Measurements from ENCODE around the gene SV2C. TPM values are rescaled to one million over a fixed set of nuclear protein-coding genes. Genes with fewer than 3 reads are reported as not detected.

Gene SV2C
- total and polyA plus RNA-seq, 10 of the 15 experiments (the other 5 are each of a cell fraction or from before 2014, with no cell fraction given): under 0.01 to 1.1 (median 0.63) TPM

DNA sequence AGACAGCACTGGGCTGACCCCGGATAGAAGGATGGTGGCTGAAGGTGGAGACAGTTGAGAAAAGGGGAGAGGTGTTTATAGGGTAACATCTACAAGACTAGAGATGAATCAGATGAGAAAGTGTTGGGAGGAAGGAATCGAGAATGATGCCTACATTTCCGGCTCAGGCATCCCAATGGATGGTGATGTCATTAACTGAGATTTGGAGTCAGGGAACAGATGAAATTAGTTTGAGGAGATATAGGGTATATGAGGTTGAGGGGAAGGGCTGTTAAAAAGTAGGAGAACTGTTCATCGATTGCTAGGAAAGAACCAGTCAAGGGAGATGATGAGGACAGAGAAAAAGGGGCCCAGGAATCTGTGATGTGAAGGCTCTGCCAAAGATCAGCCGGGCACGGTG lies 295.2 kb downstream of the SV2C start (continued):
- no peak for TF ChIP-seq POLR2AphosphoS2 (IDR thresholded peaks at IDR 0.05; ENCODE audit: low read depth, low read length)
- no peak for TF ChIP-seq MTA3 (IDR thresholded peaks at IDR 0.05; ENCODE audit: borderline replicate concordance, low read length)
- no peak for TF ChIP-seq NBN (IDR thresholded peaks at IDR 0.05)
- TF ChIP-seq, protein P1, sequence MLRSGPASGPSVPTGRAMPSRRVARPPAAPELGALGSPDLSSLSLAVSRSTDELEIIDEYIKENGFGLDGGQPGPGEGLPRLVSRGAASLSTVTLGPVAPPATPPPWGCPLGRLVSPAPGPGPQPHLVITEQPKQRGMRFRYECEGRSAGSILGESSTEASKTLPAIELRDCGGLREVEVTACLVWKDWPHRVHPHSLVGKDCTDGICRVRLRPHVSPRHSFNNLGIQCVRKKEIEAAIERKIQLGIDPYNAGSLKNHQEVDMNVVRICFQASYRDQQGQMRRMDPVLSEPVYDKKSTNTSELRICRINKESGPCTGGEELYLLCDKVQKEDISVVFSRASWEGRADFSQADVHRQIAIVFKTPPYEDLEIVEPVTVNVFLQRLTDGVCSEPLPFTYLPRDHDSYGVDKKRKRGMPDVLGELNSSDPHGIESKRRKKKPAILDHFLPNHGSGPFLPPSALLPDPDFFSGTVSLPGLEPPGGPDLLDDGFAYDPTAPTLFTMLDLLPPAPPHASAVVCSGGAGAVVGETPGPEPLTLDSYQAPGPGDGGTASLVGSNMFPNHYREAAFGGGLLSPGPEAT (IDR thresholded peaks at IDR 0.05; ENCODE audit: low read depth): no peak
- TF ChIP-seq ATF7 (IDR thresholded peaks at IDR 0.05; ENCODE audit: low read depth): no peak

GRCh38 chr5:76379316-76379715 lies 296.1 kb downstream of the SV2C start:
- intact Hi-C loops (cut with micrococcal nuclease; ENCODE audit: unreplicated experiment) (no loop called here), in situ Hi-C loops (cut with MboI) (no loop called here)
- BruUV-seq (replicated peaks): no TSS peak
- ChIA-PET CTCF (interaction anchor here (0.7 to 0.8 kb wide), 2 partner anchors 25 to 208 kb away, joined by 3 read pairs; no protein-coding TSS in a partner anchor), RAD21 (ENCODE audit: unreplicated experiment) (interaction anchor here (0.7 to 1.4 kb wide), 2 partner anchors 28 to 204 kb away, joined by 3 to 5 read pairs; no protein-coding TSS in a partner anchor), POLR2A (interaction anchor here (0.6 to 1.0 kb wide), 3 partner anchors 10 to 212 kb away, joined by 3 to 4 read pairs (median 3); no protein-coding TSS in a partner anchor), SMC1A (ENCODE audit: uncharacterized antibody, unreplicated experiment) (interaction anchor here (0.7 to 1.5 kb wide), 3 partner anchors 9 to 773 kb away, joined by 3 to 6 read pairs (median 5); no protein-coding TSS in a partner anchor)
- H3K4me2 ChIP-seq (ENCODE audit: control insufficient read depth, insufficient read depth): 0 out of 2 replicates have a peak overlapping the region, but pooled peaks have one; percentile 17
- H3K27me3 ChIP-seq (replicated peaks in 1 of 2; ENCODE audit: control insufficient read depth in 2 of 2, insufficient read depth in 2 of 2, low read length in 1 of 2): no peaks in the 10 kb centered on the region
- DNase-seq (ENCODE audit: low read depth, low spot score) (no peak), ATAC-seq (no peak), FAIRE-seq (no peak)
- no peaks in the 10 kb centered on the region for H3K9me3 ChIP-seq (replicated peaks; ENCODE audit: control insufficient read depth, insufficient read depth, low read length)
- H4K20me1 ChIP-seq (ENCODE audit: control insufficient read depth, insufficient read depth): no peaks in the 10 kb centered on the region
- no peak for TF ChIP-seq KLF5 (IDR thresholded peaks at IDR 0.05; ENCODE audit: partially characterized antibody)
- TF ChIP-seq NFYB (IDR thresholded peaks at IDR 0.05; ENCODE audit: insufficient read depth, low read depth, low read length): no peak
- TF ChIP-seq ASH2L (IDR thresholded peaks at IDR 0.05; ENCODE audit: borderline replicate concordance, low read depth): no peak
- TF ChIP-seq PAX8 (IDR thresholded peaks at IDR 0.05): no peak
- WGBS (ENCODE audit: insufficient coverage, insufficient replicate concordance, low lambda C conversion rate, missing lambda C conversion rate): 27% methylated on average over 5 of the region's 5 CpGs
- no peaks in the 10 kb centered on the region; the same call in 1 of the 2 replicates for H3K4me1 ChIP-seq (ENCODE audit: control insufficient read depth, insufficient read depth, low read length)
- no peak overlapping the region for H3K4me3 ChIP-seq
- peak overlapping the region; percentile 46 for H2AFZ ChIP-seq (ENCODE audit: control insufficient read depth, low read depth, low read length)
- H3K27ac ChIP-seq (ENCODE audit: control insufficient read depth, insufficient read depth): no peak overlapping the region
- H3K36me3 ChIP-seq (ENCODE audit: control insufficient read depth in 2 of 2, insufficient read depth in 2 of 2, low read length in 1 of 2): no peaks in the 10 kb centered on the region
- no peaks in the 10 kb centered on the region for H3K79me2 ChIP-seq (ENCODE audit: control insufficient read depth, insufficient read depth, low read length)
- H3K9ac ChIP-seq (ENCODE audit: control insufficient read depth, insufficient read depth, low read length): no peak overlapping the region
